Stimulated activated naive CD8-positive, alpha-beta T cell treated with anti-CD3 and anti-CD28 coated beads, Interleukin-15, amount 100 ng/mL, for 72 hours (primary cell): ENCODE data around the gene FNBP1.

Experiments
- ATAC-seq: fragments of 150-1000 bp; cut with Tn5 transposase; 2 replicates; pipeline ENCODE4 v1.10.0; 2021; ENCODE audit warnings: mild to moderate bottlenecking, moderate library complexity
- DNase-seq, 2 donors: peaks; one replicate each; pipeline ENCODE4 v3.0.0; 2021 to 2022
- H3K27ac Mint-ChIP-seq, 2 donors: one replicate each; pipeline ENCODE4 v1.8.0; 2022; ENCODE audit warnings: mild to moderate bottlenecking in 2 of 2, mixed read lengths in 2 of 2, moderate library complexity in 2 of 2
- H3K27me3 Mint-ChIP-seq: one replicate; pipeline ENCODE4 v1.8.0; 2022; ENCODE audit warnings: mixed read lengths
- H3K4me1 Mint-ChIP-seq: one replicate; pipeline ENCODE4 v1.8.0; 2022; ENCODE audit warnings: mild to moderate bottlenecking, mixed read lengths
- H3K4me3 Mint-ChIP-seq, 2 donors: one replicate each; pipeline ENCODE4 v1.8.0; 2022; ENCODE audit warnings: mild to moderate bottlenecking in 2 of 2, mixed read lengths in 2 of 2, moderate library complexity in 1 of 2
- H3K9me3 Mint-ChIP-seq, 2 donors: one replicate each; pipeline ENCODE4 v1.8.0; 2022; ENCODE audit warnings: mixed read lengths in 2 of 2

The FNBP1 gene

DNA sequence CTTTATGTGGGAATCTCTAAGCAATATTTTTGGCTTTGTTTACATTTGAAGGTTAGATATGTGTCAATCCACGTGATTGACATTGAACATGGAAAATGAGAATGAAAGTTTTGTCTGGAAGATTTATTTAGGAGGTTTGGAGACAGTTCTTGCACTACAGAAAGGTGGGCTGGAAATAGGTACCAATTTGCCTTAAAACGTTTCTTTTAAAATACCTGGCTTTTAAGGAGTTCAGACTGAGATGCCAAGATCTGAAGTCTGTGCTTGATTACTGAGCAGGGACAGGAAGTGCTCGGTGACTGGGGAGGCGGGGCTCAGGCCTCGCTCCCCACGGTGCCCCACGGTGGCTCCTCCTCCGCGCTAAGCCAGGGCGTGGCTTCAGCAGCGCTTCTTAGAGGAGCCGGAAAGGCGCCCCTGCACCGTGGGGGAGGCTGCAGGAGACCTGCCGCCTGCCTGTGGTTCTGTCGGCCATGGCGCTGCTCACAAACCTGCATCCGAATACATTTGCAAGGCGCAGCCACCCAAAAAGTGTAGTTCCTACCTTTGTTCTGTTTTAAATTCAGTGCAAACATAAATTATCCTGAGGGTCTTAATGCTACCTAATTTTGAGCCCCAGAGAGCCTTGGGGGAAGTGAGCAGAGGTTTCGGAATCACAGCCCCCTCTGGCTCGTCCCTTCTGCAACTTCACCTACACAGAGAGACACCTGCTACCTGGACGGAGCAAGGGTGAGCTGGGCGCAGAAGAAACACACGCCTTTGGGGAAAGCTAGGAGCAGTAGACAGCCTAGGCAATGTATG, 158.6 kb downstream of the FNBP1 start:
- Mint-ChIP-seq H3K27me3 (no peaks in the 10 kb centered on the region), H3K4me1 (peaks cover 45% of the 10 kb centered on the region), H3K4me3 (peak overlapping the region; percentile 86 to 91), H3K9me3 (no peaks in the 10 kb centered on the region), H3K27ac (peak overlapping the region; percentile 98 to 99)
- peak; percentile 58 for ATAC-seq
- peak; percentile 95 to 97 for DNase-seq

DNA sequence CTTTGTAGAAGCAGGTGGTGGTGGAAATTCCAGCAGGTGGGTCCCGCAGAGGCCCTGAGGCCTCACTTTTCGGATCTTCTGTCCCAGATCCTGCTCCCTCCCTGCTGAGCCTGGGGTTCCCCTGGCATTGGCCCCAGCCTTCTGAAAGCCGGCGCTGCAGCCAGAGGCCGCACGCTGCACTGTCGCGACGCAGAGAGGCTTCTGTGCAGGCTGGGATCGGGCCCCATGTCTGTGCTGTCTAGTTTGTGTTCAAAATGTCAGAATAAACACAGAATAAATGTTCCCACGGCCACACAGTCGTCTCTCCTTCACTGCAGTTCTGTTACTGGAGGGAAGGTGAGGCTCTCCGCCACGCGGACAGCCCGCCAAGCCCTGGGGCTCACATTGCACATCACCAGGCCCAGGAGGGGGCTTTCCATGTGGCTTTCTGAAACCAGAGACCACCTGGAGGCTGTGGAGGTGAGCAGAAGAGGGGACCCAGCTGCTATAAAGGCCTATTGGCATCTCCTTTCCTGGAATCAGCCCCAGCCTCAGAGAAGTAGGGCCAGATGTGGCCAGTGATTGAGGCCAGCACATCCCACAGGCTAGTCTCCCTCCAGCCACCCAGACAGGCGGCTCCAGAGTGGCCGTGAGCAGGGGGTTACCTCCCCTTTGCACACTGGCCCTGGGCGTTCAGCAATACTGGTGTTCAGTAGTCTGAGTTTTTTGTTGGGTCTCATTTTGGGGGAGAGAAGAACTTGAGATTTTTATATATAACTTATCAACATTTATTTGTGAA, 161.3 kb downstream of the FNBP1 start:
- no peak overlapping the region for H3K4me3 Mint-ChIP-seq
- no peaks in the 10 kb centered on the region for H3K9me3 Mint-ChIP-seq
- ATAC-seq (no peak), DNase-seq (no peak)
- peak overlapping the region in 1 of 2 donors; percentile 48 for H3K27ac Mint-ChIP-seq
- no peaks in the 10 kb centered on the region for H3K27me3 Mint-ChIP-seq
- H3K4me1 Mint-ChIP-seq: peaks cover 24% of the 10 kb centered on the region

DNA sequence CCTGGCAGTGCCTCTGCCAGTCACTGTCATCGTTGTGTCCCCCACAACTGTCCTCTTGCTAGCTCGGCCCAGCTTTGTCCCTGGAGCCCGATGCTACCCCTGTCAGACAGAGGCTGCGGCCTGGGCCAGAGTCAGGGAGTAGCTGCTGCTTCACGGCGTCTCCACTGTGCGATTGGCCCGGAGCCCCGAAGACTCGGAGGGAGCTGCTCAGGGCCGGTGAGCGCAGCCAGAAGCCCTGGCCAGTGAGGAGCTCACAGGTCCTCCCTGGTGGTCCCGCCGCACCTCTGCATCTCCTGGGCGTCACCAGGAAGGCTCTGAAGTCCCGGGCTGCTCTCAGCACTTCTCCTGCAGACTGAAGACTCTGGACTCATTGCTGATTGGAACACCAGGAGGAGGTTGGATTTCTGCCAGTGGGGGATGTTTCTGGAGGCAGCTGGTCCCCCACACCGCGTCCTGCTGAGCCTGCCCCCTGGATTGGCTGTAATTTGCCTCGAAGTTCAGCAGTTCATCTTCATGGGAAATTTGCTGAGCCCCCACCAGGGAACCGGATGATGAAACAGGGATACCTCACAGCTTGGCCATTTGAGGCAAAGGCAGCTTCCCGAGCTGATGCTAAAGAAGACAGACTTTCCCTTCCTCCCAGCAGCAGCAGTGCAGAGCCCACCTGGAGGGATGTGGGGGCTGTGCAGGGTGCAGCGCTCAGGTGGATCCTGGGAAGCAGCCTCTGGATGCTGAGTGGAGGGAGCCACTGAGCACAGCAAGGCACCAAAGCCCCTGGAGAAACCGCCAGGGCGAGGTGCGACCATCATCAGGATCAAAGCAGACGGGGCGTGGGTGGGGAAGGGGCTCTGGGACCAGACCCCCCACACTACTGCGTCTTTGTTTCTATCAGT, 162.1 kb downstream of the FNBP1 start:
- no peak overlapping the region for H3K27ac Mint-ChIP-seq

DNA sequence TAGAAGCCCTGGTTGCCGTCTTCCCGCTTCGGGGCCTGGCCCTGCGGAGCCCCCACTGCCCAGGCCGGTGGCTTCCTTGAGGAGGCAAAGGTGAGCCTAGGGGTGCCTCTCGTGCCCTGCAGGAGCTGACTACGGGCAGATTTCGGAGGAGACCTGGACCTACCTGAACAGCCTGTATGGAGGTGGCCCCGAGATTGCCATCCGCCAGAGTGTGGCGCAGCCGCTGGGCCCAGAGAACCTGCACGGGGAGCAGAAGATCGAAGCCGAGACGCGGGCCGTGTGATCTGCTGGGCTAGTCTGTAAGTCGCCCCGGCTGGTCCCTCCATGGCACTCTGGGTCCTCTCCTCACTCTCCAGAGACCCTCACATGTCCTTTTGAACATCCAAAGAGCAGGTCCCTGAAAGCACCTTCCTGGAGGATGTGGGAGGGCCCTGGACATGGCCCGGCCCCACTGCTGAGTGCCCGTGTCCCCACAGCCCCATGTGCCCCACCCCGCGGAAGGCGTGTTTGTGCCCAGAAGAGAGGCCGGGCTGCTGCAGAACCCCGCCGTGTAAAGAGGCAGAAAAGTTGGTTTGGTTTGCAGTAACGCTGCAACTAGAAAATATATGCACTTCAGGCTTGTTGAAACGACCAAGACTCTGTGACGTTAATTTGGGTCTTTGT, 162.9 kb downstream of the FNBP1 start:
- Mint-ChIP-seq H3K27ac (no peak overlapping the region), H3K9me3 (no peaks in the 10 kb centered on the region), H3K27me3 (no peaks in the 10 kb centered on the region), H3K4me3 (peak overlapping the region in 1 of 2 donors; percentile 3), H3K4me1 (peaks cover 21% of the 10 kb centered on the region)
- no peak for DNase-seq
- ATAC-seq: no peak

More for the DNA sequence above, 162.1 kb downstream of the FNBP1 start:
- DNase-seq (no peak), ATAC-seq (no peak)
- Mint-ChIP-seq H3K4me1 (peaks cover 21% of the 10 kb centered on the region), H3K9me3 (no peaks in the 10 kb centered on the region), H3K27me3 (no peaks in the 10 kb centered on the region), H3K4me3 (peak overlapping the region in 1 of 2 donors; percentile 10)

DNA sequence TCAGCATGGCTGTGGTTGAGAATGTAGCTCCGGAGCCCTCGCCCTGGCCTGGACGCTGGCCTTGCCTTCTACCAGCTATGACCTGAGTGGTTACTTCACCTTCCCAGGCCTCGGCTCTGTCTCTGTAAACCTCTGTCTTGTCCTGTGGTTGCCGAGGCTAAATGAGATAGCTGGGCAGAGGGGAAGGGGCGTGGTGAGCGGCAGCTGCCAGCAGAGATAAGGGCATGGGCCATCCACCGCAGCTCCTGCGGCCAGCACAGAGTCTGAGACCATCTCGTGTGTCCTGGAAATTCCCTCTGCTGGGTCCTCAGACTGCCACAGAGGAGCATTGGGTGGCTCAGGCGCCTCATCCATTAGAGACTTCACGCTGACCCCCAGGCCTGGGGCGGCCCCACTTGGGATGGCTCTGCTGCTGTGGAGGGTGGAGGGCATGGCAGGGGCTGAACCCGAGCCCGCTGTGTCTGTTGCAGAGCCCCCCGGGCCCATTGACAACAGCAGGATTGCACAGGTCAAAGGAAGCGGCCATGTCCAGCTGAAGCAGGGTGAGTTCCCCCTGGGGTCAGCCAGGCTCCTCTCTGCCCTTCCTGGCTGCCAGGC, 163.8 kb downstream of the FNBP1 start:
- Mint-ChIP-seq H3K4me1 (peaks cover 22% of the 10 kb centered on the region), H3K27ac (no peak overlapping the region), H3K27me3 (no peaks in the 10 kb centered on the region), H3K9me3 (no peaks in the 10 kb centered on the region), H3K4me3 (peak overlapping the region in 1 of 2 donors; percentile 19)
- DNase-seq: no peak
- no peak for ATAC-seq

DNA sequence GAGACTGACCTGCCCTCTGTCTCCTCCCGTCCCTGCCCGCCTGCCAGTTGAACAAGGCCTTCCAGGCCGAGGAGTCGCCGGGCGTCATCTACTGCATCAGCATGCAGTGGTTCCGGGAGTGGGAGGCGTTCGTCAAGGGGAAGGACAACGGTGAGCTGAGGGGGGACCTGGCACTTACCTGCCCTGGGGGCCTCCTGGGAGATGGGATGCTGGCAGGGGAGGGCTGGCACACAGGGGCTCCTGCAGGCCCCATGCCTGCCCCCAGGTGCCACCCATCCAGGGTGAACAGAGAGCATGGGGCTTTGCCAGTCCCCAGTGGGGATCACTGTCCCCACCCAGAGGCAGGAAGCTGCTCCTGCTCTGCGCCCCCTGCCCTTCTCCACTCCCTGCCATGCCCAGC, 164.7 kb downstream of the FNBP1 start:
- Mint-ChIP-seq H3K4me1 (peaks cover 23% of the 10 kb centered on the region), H3K27ac (no peak overlapping the region), H3K9me3 (no peaks in the 10 kb centered on the region), H3K4me3 (no peak overlapping the region), H3K27me3 (no peaks in the 10 kb centered on the region)
- ATAC-seq (no peak), DNase-seq (no peak)

DNA sequence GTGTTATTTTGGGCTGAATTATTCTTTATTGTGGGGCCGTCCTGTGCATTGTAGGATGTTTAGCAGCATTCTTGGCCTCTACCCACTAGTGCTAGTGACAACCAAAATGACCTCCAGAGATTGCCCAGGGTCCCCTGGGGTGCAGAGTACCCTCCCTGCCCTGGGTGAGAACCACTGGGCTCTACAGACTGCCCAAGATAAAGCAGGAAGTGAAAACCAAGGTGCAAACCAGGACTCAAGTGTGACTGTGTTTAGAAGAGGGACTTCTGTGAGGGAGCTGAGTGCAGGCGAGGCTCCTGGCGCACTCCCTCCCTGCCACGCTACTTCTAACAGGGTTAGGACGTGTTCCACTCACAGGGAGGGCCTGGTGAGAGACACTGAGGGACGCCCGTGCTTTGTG, 166.2 kb downstream of the FNBP1 start:
- ATAC-seq (no peak), DNase-seq (no peak)
- Mint-ChIP-seq H3K4me1 (peaks cover 30% of the 10 kb centered on the region), H3K9me3 (no peaks in the 10 kb centered on the region), H3K27ac (peak overlapping the region in 1 of 2 donors; percentile 19), H3K4me3 (no peak overlapping the region), H3K27me3 (no peaks in the 10 kb centered on the region)

DNA sequence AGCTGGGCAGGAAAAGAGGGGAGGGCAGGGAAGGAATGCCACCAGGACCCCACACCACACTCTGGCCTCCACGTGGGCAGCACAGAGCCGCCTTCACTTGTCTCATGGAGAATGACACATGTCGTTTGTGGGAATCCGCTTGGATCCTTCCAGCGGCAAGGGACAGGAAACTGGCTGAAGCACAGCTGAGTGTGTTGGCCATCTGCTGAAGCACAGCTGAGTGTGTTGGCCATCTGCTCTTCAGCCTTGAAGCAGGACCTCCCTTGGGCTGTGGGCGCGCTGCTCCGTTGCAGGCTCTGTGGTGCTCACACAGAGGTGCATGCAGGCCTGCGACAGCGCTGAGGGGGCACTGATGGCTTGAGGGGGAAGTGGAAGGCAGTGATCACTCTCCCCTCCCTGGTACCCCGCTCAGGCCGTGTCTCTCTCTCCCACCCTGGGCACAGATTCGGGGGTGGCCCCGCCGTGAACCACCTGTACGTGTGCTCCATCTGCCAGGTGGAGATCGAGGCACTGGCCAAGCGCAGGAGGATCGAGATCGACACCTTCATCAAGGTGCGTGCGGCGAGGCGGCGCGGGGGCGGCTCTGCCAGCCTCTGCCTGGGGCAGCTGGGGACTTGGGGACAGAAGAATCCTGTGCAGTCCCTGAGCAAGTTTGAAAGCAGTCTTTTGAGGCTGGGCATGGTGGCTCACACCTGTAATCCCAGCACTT, 167.1 kb downstream of the FNBP1 start:
- peaks cover 40% of the 10 kb centered on the region for H3K4me1 Mint-ChIP-seq
- no peak overlapping the region for H3K27ac Mint-ChIP-seq
- ATAC-seq (no peak), DNase-seq (no peak)
- no peak overlapping the region for H3K4me3 Mint-ChIP-seq
- no peaks in the 10 kb centered on the region for H3K9me3 Mint-ChIP-seq
- no peaks in the 10 kb centered on the region for H3K27me3 Mint-ChIP-seq

DNA sequence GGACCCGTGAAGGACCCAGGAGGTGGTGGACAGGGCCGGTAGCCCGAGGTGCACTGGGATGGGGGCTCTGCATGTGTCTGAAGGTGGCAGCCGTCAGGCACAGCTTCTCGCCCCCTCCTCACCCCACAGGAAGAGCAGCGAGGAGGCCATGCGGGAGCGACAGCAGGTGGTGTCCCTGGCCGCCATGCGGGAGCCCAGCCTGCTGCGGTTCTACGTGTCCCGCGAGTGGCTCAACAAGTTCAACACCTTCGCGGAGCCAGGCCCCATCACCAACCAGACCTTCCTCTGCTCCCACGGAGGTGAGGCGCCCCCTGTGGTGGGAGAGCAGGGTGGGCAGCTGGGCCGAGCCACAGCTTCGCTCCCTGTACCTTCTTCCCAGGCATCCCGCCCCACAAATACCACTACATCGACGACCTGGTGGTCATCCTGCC, 167.8 kb downstream of the FNBP1 start:
- Mint-ChIP-seq H3K9me3 (no peaks in the 10 kb centered on the region), H3K4me3 (no peak overlapping the region), H3K27ac (no peak overlapping the region), H3K27me3 (no peaks in the 10 kb centered on the region), H3K4me1 (peaks cover 46% of the 10 kb centered on the region)
- DNase-seq (no peak), ATAC-seq (no peak)

DNA sequence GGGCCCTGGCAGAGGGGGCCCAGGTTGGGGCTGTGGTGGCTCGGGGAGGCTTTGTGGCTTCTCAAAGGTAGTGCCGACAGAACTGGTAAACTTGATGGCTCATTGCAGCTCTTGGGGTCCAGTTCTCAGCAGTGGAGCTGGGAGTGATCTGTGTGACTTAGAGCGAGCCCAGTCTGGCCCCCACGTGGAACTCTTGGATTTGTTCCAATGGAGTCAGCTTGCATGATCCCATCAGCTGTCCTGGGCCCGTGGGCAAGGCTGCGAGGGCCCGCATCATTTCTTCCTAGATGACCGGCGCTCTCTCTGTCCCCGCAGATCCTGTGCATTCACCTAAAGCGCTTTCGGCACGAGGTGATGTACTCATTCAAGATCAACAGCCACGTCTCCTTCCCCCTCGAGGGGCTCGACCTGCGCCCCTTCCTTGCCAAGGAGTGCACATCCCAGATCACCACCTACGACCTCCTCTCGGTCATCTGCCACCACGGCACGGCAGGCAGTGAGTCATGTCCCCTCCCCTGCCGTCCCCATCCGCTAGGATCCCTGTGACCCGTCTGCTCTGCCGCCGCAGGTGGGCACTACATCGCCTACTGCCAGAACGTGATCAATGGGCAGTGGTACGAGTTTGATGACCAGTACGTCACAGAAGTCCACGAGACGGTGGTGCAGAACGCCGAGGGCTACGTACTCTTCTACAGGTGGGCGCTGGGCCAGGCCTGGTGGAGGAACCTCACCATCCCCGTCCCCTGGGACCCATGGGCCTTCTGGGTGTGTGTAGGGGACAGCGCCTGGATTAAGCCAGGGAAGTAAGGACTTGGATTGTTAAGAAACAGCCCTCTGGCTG, 168.5 kb downstream of the FNBP1 start:
- H3K4me3 Mint-ChIP-seq: no peak overlapping the region
- no peak for ATAC-seq
- H3K9me3 Mint-ChIP-seq: no peaks in the 10 kb centered on the region
- no peaks in the 10 kb centered on the region for H3K27me3 Mint-ChIP-seq
- H3K4me1 Mint-ChIP-seq: peaks cover 53% of the 10 kb centered on the region
- DNase-seq: no peak
- no peak overlapping the region for H3K27ac Mint-ChIP-seq

DNA sequence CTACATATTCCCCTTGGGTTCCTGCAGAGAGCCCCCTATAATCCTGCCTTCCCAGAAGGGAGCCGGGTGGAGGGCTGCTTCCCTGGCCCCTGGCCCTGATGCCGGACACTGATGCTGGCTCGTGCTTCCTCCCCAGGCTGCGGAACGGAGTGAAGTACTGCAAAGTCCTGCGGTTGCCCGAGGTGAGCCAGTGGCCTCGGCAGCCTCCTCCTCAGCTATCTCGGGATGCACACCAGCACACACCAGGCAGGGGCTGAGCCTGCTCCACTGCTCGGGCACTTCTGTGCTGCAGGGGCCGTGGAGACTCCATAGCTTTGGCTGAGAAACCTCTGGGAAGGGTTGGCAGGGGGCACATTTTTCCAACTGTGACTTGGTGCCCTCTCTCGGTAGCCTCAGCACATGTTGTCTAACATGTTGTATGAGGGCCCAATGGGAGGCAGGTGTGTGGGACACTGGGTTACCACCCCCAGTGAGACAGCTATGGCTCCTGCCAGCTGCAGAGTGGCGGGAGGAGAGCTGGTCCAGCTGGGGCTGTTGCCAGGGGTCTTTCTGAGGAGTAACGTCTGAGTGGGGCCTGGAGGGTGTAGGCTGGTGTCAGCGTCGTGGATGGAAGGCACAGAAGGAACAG, 169.3 kb downstream of the FNBP1 start:
- ATAC-seq: no peak
- Mint-ChIP-seq H3K9me3 (no peaks in the 10 kb centered on the region), H3K4me3 (no peak overlapping the region), H3K27ac (peak overlapping the region in 1 of 2 donors; percentile 94), H3K4me1 (peaks cover 61% of the 10 kb centered on the region), H3K27me3 (no peaks in the 10 kb centered on the region)
- DNase-seq: no peak

DNA sequence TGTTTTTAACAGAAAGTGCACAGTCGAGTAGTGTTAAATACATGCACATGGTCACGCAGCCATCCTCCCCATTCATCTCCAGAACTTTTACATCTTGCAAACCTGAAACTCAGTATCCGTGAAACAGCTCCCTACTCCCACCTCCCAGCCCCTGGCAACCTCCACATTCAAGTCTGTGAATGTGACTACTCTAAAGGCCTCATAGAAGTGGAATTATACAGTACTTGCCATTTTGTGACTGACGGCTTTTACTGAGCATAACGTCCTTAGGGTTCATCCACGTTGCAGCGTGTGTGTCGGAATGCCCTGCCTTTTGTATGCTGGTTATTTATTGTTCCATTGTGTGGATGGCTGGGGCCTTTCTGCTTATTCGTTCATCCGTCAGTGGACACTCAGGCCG, 171.9 kb downstream of the FNBP1 start:
- Mint-ChIP-seq H3K9me3 (no peaks in the 10 kb centered on the region), H3K4me1 (peaks cover 80% of the 10 kb centered on the region), H3K27ac (peak overlapping the region; percentile 56 to 89), H3K4me3 (peak overlapping the region; percentile 20 to 43), H3K27me3 (no peaks in the 10 kb centered on the region)
- DNase-seq: no peak
- no peak for ATAC-seq
